K562 (cell line): ENCODE results near the gene LRCH1. TPM values are rescaled to one million over a fixed set of nuclear protein-coding genes. Genes with fewer than 3 reads are reported as not detected.

Source experiments
- CREM ChIP-seq: IDR thresholded peaks from 2 replicates; pipeline ENCODE4 v1.6.1; 2014; ENCODE audit warnings: antibody characterized with exemption, low read depth
- KDM2B ChIP-seq: fragments of 250-450 bp; sonication (Bioruptor Pico); IDR thresholded peaks from 2 replicates; pipeline ENCODE4 v1.8.0; 2021; ENCODE audit warnings: mild to moderate bottlenecking, moderate library complexity
- MGA ChIP-seq: fragments of 450-650 bp; IDR thresholded peaks from 2 replicates; pipeline ENCODE4 v1.6.1; 2016; ENCODE audit warnings: mild to moderate bottlenecking, moderate library complexity
- NONO ChIP-seq, 2 experiments: fragments of 200-400 bp in 1 of 2; fragments of 450-650 bp in 1 of 2; formaldehyde crosslinking in 1 of 2; IDR thresholded peaks; 2 replicates each; pipeline ENCODE4 v1.6.1; 2017; ENCODE audit warnings: low read depth in 2 of 2, mild to moderate bottlenecking in 2 of 2, moderate library complexity in 2 of 2, low read length in 1 of 2
- POU5F1 ChIP-seq: fragments of 150-350 bp; IDR thresholded peaks from 2 replicates; pipeline ENCODE4 v1.6.1; 2014; ENCODE audit warnings: borderline replicate concordance, low read length, low read depth, mild to moderate bottlenecking; ENCODE audit not compliant: partially characterized antibody
- PTTG1 ChIP-seq: fragments of 450-650 bp; IDR thresholded peaks from 2 replicates; pipeline ENCODE4 v1.6.1; 2016; ENCODE audit warnings: low read depth, mild to moderate bottlenecking, missing genetic modification characterization, missing compliant biosample characterization
- RCOR1 ChIP-seq, 2 experiments: IDR thresholded peaks; 2 replicates each; pipeline ENCODE4 v1.6.1; 2012; ENCODE audit warnings: low read depth in 2 of 2, low read length in 2 of 2, borderline replicate concordance in 1 of 2, improper control_type of control experiment in 1 of 2
- SMAD2 ChIP-seq: fragments of 150-350 bp; IDR thresholded peaks from 2 replicates; pipeline ENCODE4 v1.6.1; 2014; ENCODE audit warnings: low read depth, mild to moderate bottlenecking, low read length
- SNIP1 ChIP-seq: fragments of 450-650 bp; IDR thresholded peaks from 2 replicates; pipeline ENCODE4 v1.7.1; 2017; ENCODE audit warnings: low read depth, mild to moderate bottlenecking
- TRIM24 ChIP-seq, 2 experiments: fragments of 450-650 bp; IDR thresholded peaks; 2 replicates each; pipeline ENCODE4 v1.6.1; 2016
- polyA plus RNA-seq, 8 experiments: library from polyadenylated mRNA; depleted of rRNA in 4 of 8; stranded (reverse) in 5 of 8; unstranded in 3 of 8; fragments of >200 nt; fragmentation: Nextera tagmentation in 2 of 8; fragmentation: Illumina TruSeq in 1 of 8; extraction: Ambion mirVana in 2 of 8; extraction: Trizol in 1 of 8; gene quantifications; 2 replicates each; pipeline versions ENCODE4 v1.2.1 to v1.2.3, GENCODE V29; 2011 to 2014; ENCODE audit warnings: inconsistent platforms in 1 of 8, missing spikeins in 1 of 8
- total RNA-seq, 7 experiments: library from RNA; depleted of rRNA in 6 of 7; stranded (reverse); fragments of >200 nt in 6 of 7; fragmentation: Illumina TruSeq in 2 of 7; extraction: Trizol in 2 of 7; gene quantifications; 2 replicates each; pipeline versions ENCODE4 v1.2.1 to v1.2.3, GENCODE V29; 2011 to 2021; ENCODE audit warnings: low replicate concordance in 1 of 7
- TF ChIP-seq, protein P1 (sequence below), 3 experiments: IDR thresholded peaks in 2 of 3; conservative IDR thresholded peaks in 1 of 3; 2 replicates each; pipeline ENCODE4 v1.5.1; 2011 to 2012; ENCODE audit warnings: low read length in 3 of 3, mild to moderate bottlenecking in 3 of 3, control low read depth in 2 of 3, improper control_type of control experiment in 1 of 3, inconsistent platforms in 1 of 3, low read depth in 1 of 3, mixed read lengths in 1 of 3, moderate library complexity in 1 of 3; ENCODE audit not compliant: insufficient read depth in 2 of 3

The LRCH1 gene
- total and polyA plus RNA-seq, 9 of the 15 experiments (the other 6 are each of a cell fraction or from before 2014, with no cell fraction given) = 1.1 to 6.8 (median 3.7) TPM

DNA sequence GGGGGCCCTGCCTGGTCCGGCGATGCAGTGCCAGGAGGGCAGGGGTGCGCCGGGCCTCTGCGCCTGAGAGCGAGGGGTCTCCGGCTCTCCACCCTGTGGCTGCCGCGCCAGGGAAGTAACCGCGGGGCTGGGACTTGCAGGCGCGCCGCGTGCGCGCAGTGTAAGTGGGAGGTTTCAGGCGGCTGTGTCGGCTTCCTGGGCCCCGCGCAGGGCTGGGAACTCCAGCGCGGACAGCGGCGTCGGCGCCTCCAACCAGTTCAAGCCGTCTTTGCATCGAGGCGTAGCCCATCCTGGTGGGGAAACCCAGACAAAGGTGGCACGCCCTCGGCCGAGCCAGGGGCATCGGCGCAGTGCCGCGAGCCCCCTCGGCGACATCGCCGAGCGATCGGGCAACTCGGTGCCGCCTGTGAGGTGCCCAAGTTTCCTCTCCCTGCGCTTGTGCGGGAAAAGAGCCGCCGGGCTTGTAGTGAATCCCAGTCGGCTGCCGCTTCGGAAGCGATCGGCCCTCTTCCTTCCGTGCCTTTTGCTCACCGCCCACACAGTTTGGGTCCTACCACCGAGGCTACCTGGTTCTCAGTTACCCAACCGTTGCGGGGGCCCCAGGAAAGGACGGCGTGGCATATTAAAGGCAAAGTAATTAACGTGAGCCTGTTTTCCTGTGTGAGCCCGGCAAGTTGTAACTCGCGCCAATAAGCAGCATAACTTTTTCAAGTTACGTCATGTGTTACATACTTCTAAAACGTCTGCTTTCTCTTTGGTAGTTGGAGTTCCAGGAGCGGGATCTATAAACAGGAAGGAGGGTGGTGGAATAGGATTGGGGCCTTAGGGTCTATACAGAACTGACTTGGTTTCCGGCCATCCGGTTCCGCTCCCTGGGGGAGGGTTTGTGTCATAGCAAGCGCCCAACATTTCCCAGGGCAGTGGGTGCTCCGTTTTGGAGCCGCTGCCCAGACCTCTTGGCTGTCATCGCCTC, 1.2 kb downstream of the LRCH1 start (continued):
- TF ChIP-seq, protein P1, sequence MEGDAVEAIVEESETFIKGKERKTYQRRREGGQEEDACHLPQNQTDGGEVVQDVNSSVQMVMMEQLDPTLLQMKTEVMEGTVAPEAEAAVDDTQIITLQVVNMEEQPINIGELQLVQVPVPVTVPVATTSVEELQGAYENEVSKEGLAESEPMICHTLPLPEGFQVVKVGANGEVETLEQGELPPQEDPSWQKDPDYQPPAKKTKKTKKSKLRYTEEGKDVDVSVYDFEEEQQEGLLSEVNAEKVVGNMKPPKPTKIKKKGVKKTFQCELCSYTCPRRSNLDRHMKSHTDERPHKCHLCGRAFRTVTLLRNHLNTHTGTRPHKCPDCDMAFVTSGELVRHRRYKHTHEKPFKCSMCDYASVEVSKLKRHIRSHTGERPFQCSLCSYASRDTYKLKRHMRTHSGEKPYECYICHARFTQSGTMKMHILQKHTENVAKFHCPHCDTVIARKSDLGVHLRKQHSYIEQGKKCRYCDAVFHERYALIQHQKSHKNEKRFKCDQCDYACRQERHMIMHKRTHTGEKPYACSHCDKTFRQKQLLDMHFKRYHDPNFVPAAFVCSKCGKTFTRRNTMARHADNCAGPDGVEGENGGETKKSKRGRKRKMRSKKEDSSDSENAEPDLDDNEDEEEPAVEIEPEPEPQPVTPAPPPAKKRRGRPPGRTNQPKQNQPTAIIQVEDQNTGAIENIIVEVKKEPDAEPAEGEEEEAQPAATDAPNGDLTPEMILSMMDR (IDR thresholded peaks at IDR 0.05 in 2 of 3, conservative IDR thresholded peaks at IDR 0.05 in 1 of 3; ENCODE audit: insufficient read depth in 2 of 3, low read depth in 1 of 3, low read length in 3 of 3) = peak in 2 of 3 experiments; percentile 9 to 30; a peak in 2 of 6 replicates
- no peak for TF ChIP-seq TRIM24 (IDR thresholded peaks at IDR 0.05)
- 0 out of 2 replicates have a peak, but pooled peaks have one; percentile 23 for TF ChIP-seq CREM
- no peak for TF ChIP-seq RCOR1 (IDR thresholded peaks at IDR 0.05; ENCODE audit: borderline replicate concordance in 1 of 2, low read depth in 2 of 2, low read length in 2 of 2)
- no peak for TF ChIP-seq SMAD2
- TF ChIP-seq POU5F1 = no peak
- no peak for TF ChIP-seq SNIP1
- TF ChIP-seq MGA = no peak
- no peak for TF ChIP-seq PTTG1 (tag)
- TF ChIP-seq NONO (IDR thresholded peaks at IDR 0.05; ENCODE audit: low read depth in 2 of 2, low read length in 1 of 2) = no peak
- TF ChIP-seq KDM2B (CRISPR knock-in tag) = no peak
